ENCODE data around the gene SORBS1. TPM values are rescaled to one million over a fixed set of nuclear protein-coding genes. Genes with fewer than 3 reads are reported as not detected.
A peak's percentile ranks its signal among the peaks of the same experiment; 100 is the strongest.

SORBS1 gene
- total and polyA plus RNA-seq, 8 donors: 34.4 to 713 (median 168) TPM

DNA sequence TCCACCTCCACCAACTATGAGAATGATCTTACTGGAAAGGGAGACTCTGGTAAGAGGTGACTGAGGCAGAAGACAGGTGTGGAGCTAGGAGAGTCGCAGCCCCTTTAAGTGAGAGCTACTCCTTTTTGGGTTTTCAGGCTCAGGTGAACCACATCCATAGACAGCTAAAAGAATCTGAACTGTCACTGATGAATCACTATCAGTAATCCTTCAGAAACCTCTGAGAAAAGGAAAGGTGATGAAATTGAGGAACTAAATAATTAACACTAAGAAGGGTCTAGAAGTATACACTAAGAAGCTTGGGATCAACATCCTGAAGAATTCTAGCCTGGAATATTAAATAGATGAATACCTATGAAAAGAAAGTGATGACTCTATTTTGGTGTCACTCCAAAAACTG, 83.0 kb downstream of the SORBS1 start:
- Histone ChIP-seq H3K4me1 (peaks cover 63 to 98% (median 93%) of the 10 kb centered on the region in 4 donors), H3K27ac (peak overlapping the region; percentile 77 to 95 (median 87)), H3K9me3 (no peaks in the 10 kb centered on the region), H3K27me3 (no peaks in the 10 kb centered on the region), H3K4me3 (no peak overlapping the region), H3K36me3 (no peaks in the 10 kb centered on the region)
- TF ChIP-seq POLR2A (IDR thresholded peaks at IDR 0.05) (no peak), POLR2AphosphoS5 (IDR thresholded peaks at IDR 0.05) (no peak), EP300 (IDR thresholded peaks at IDR 0.05) (no peak)
- TF ChIP-seq, protein P1, sequence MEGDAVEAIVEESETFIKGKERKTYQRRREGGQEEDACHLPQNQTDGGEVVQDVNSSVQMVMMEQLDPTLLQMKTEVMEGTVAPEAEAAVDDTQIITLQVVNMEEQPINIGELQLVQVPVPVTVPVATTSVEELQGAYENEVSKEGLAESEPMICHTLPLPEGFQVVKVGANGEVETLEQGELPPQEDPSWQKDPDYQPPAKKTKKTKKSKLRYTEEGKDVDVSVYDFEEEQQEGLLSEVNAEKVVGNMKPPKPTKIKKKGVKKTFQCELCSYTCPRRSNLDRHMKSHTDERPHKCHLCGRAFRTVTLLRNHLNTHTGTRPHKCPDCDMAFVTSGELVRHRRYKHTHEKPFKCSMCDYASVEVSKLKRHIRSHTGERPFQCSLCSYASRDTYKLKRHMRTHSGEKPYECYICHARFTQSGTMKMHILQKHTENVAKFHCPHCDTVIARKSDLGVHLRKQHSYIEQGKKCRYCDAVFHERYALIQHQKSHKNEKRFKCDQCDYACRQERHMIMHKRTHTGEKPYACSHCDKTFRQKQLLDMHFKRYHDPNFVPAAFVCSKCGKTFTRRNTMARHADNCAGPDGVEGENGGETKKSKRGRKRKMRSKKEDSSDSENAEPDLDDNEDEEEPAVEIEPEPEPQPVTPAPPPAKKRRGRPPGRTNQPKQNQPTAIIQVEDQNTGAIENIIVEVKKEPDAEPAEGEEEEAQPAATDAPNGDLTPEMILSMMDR (IDR thresholded peaks at IDR 0.05): no peak
- no peak for DNase-seq
- 91 to 96% (median 93%) methylated on average over 1 of the region's 1 CpG for WGBS, 5 donors
- intact Hi-C loops (cut with DNase I; ENCODE audit: low total_unique reads): no loop called here

DNA sequence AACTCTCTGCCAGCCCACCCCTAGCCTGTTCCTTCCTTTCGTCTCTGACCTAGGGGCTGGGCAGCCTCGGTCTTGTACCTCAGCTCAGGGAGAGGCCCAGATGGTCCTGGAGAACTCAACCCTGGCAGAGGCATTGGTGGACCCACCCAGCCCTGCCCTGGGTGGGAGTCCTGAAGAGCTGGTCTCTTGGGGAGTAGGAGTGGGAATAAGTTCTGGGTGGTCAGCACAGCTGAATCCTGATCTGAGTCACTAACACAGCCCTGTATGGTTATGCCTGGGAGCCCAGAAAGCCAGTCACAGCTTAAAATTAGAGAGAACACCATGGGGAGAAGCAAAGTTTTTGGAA, 84.0 kb downstream of the SORBS1 start:
- peak overlapping the region; percentile 86 to 95 (median 87) for H3K27ac ChIP-seq
- 55 to 76% (median 61%) methylated on average over 2 of the region's 2 CpGs for WGBS, 5 donors

GRCh38 chr10:95476469-95477174, 84.5 kb downstream of the SORBS1 start:
- whole genome bisulfite sequencing, 5 donors: 57 to 71% (median 64%) methylated on average over 5 of the region's 5 CpGs
- H3K27ac ChIP-seq: peak overlapping the region; percentile 86 to 95 (median 87)

More for the DNA sequence above, 84.0 kb downstream of the SORBS1 start:
- intact Hi-C loops (cut with DNase I; ENCODE audit: low total_unique reads): no loop called here
- TF ChIP-seq POLR2A (IDR thresholded peaks at IDR 0.05) (no peak), POLR2AphosphoS5 (IDR thresholded peaks at IDR 0.05) (no peak), EP300 (IDR thresholded peaks at IDR 0.05) (no peak)
- TF ChIP-seq, protein P1 (IDR thresholded peaks at IDR 0.05): no peak
- Histone ChIP-seq H3K9me3 (no peaks in the 10 kb centered on the region), H3K27me3 (no peaks in the 10 kb centered on the region), H3K36me3 (no peaks in the 10 kb centered on the region), H3K4me3 (no peak overlapping the region), H3K4me1 (peaks cover 63 to 100% (median 89%) of the 10 kb centered on the region in 4 donors)
- DNase-seq: no peak

DNA sequence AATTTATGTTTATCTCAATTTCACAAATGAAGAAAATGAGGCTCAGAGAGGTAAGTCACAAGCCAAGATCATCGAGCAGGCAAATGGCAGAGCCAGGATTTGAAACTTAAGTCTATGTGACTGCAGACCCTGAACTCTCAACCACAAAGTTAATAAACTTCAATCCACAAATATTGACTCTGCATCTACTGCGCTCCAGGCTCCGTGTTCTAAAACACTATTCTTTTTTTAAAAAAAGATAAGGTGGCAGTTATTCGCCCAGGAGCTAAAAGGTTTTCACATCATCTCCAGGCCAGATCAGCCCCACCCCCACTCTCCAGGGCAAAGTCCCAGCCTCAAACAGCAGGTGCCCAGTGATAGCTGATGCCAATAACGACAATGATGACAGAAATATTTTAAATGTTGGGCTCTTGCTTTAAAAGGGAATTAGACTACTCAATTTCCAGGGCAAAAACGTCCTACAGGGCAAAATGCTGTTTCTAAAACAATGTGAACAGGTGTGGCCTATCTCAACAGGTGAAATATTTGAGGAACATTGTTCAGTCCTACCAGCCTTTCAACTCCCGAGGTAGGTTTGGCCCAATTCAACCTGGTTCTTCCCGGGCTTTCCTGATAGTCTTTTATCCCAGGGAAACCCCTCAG, 85.2 kb downstream of the SORBS1 start:
- no peaks in the 10 kb centered on the region for H3K27me3 ChIP-seq
- intact Hi-C loops (cut with DNase I; ENCODE audit: low total_unique reads): no loop called here
- peak overlapping the region; percentile 73 to 95 (median 87) for H3K27ac ChIP-seq
- DNase-seq: peak; percentile 82 to 90
- no peak overlapping the region for H3K4me3 ChIP-seq
- 17 to 42% (median 30%) methylated on average over 8 of the region's 8 CpGs for WGBS, 5 donors
- no peaks in the 10 kb centered on the region for H3K36me3 ChIP-seq
- TF ChIP-seq POLR2A (IDR thresholded peaks at IDR 0.05) (no peak), EP300 (IDR thresholded peaks at IDR 0.05) (no peak), POLR2AphosphoS5 (IDR thresholded peaks at IDR 0.05) (peak in 2 of 3 donors; percentile 42 to 70)
- TF ChIP-seq, protein P1 (IDR thresholded peaks at IDR 0.05): no peak
- H3K4me1 ChIP-seq: peaks cover 56 to 100% (median 88%) of the 10 kb centered on the region in 4 donors
- no peaks in the 10 kb centered on the region for H3K9me3 ChIP-seq

More at GRCh38 chr10:95476469-95477174, 84.5 kb downstream of the SORBS1 start:
- Histone ChIP-seq H3K4me1 (peaks cover 60 to 100% (median 88%) of the 10 kb centered on the region in 4 donors), H3K4me3 (no peak overlapping the region), H3K36me3 (no peaks in the 10 kb centered on the region), H3K27me3 (no peaks in the 10 kb centered on the region), H3K9me3 (no peaks in the 10 kb centered on the region)
- DNase-seq: no peak
- intact Hi-C loops (cut with DNase I; ENCODE audit: low total_unique reads): no loop called here
- TF ChIP-seq POLR2A (IDR thresholded peaks at IDR 0.05): no peak
- TF ChIP-seq, protein P1 (IDR thresholded peaks at IDR 0.05): no peak
- no peak for TF ChIP-seq POLR2AphosphoS5 (IDR thresholded peaks at IDR 0.05)
- TF ChIP-seq EP300 (IDR thresholded peaks at IDR 0.05): no peak
